Peyer's patch (tissue), 4 donors: ENCODE results near the gene SLC25A22. TPM values are rescaled to one million over a fixed set of nuclear protein-coding genes. Genes with fewer than 3 reads are reported as not detected.

Source experiments
- DNase-seq, 3 donors: peaks; one replicate each; pipeline ENCODE4 v3.0.0-alpha.2; 2017 to 2019
- H3K27ac ChIP-seq, 4 donors: fragments of 200-600 bp; sonication (generic); one replicate each; pipeline ENCODE4 v1.5.1; 2016 to 2019
- H3K27me3 ChIP-seq, 2 donors: fragments of 200-600 bp; sonication (generic); one replicate each; pipeline ENCODE4 v1.5.1; 2019
- H3K36me3 ChIP-seq, 3 donors: fragments of 200-600 bp; sonication (generic); one replicate each; pipeline ENCODE4 v1.5.1; 2016 to 2019
- H3K4me1 ChIP-seq, 4 donors: fragments of 200-600 bp; sonication (generic); one replicate each; pipeline ENCODE4 v1.5.1; 2016 to 2019
- H3K4me3 ChIP-seq, 4 donors: fragments of 200-600 bp; sonication (generic); 1 replicate in 3 of 4; 2 replicates in 1 of 4; pipeline ENCODE4 v1.5.1; 2016 to 2019; ENCODE audit warnings: mild to moderate bottlenecking in 1 of 4
- H3K9me3 ChIP-seq, 4 donors: fragments of 200-600 bp; sonication (generic); one replicate each; pipeline ENCODE4 v1.5.1; 2016 to 2019; ENCODE audit warnings: mild to moderate bottlenecking in 1 of 4
- POLR2A ChIP-seq, 2 donors: fragments of 450-650 bp; IDR thresholded peaks; one replicate each; pipeline ENCODE4 v1.5.1; 2017; ENCODE audit warnings: antibody characterized with exemption in 2 of 2, mild to moderate bottlenecking in 2 of 2, moderate library complexity in 2 of 2
- total RNA-seq, 4 donors: library from RNA; depleted of rRNA; stranded (reverse); fragments of >200 nt; gene quantifications; one replicate each; pipeline ENCODE4 v1.1.0, GENCODE V29; 2016
- TF ChIP-seq, protein P1 (sequence below), 6 experiments: fragments of 450-650 bp in 4 of 6; fragments of 200-600 bp in 2 of 6; sonication (generic) in 1 of 6; IDR thresholded peaks; one replicate each; pipeline ENCODE4 v1.5.1; 2017 to 2019; ENCODE audit warnings: antibody characterized with exemption in 6 of 6, mild to moderate bottlenecking in 3 of 6, moderate library complexity in 1 of 6

SLC25A22 gene
- total RNA-seq, 4 donors from 2014 or later = 14.2 to 22.0 (median 16.6) TPM

DNA sequence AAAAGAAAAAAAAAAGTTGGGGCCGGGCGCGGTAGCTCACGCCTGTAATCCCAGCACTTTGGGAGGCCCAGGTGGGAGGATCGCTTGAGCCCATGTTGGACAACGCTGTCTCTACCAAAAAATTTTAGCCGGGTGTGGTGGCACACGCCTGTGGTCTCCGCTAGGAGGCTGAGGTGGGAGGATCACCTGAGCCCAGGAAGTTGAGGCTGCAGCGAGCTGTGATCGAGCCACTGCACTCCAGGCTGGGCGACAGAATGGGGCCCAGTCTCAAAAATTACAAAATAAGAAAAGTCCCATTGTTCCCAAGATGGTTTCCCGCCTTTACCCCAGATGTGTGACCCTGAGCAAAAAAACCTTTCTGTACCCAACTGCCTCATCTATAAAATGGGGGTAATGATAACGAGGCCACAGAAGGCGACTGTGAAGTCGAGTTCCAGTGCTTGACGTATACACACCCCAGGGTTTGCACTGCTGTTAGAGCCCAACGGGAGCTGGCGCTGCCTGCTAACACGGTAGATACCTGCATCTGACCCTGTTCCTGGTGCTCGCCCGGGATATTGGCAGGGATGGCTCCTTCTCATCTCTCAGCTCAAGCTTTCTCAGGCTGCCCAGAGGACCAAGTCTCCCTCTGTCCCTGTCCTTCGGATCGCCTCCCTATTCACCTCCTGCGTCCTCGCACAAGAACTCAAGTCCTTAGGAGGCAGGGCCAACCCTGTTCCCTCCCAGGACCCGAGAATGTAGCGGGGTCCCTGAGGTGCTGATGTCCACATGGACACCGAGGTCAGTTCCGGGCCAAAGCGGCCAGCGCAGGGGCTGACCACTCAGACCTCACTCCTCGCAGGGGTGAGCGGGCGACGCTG is 10.6 kb upstream of the SLC25A22 start:
- Histone ChIP-seq H3K27ac (peak overlapping the region; percentile 96 to 99 (median 98)), H3K4me1 (peaks cover 19 to 48% (median 25%) of the 10 kb centered on the region in 4 donors), H3K9me3 (no peaks in the 10 kb centered on the region), H3K27me3 (no peaks in the 10 kb centered on the region), H3K4me3 (peak overlapping the region; percentile 71 to 97 (median 92)), H3K36me3 (peaks cover 0 to 25% (median 0%) of the 10 kb centered on the region in 3 donors)
- TF ChIP-seq POLR2A (IDR thresholded peaks at IDR 0.05) = no peak
- TF ChIP-seq, protein P1, sequence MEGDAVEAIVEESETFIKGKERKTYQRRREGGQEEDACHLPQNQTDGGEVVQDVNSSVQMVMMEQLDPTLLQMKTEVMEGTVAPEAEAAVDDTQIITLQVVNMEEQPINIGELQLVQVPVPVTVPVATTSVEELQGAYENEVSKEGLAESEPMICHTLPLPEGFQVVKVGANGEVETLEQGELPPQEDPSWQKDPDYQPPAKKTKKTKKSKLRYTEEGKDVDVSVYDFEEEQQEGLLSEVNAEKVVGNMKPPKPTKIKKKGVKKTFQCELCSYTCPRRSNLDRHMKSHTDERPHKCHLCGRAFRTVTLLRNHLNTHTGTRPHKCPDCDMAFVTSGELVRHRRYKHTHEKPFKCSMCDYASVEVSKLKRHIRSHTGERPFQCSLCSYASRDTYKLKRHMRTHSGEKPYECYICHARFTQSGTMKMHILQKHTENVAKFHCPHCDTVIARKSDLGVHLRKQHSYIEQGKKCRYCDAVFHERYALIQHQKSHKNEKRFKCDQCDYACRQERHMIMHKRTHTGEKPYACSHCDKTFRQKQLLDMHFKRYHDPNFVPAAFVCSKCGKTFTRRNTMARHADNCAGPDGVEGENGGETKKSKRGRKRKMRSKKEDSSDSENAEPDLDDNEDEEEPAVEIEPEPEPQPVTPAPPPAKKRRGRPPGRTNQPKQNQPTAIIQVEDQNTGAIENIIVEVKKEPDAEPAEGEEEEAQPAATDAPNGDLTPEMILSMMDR (IDR thresholded peaks at IDR 0.05) = peak in 2 of 6 experiments; percentile 12 to 18
- no peak for DNase-seq

DNA sequence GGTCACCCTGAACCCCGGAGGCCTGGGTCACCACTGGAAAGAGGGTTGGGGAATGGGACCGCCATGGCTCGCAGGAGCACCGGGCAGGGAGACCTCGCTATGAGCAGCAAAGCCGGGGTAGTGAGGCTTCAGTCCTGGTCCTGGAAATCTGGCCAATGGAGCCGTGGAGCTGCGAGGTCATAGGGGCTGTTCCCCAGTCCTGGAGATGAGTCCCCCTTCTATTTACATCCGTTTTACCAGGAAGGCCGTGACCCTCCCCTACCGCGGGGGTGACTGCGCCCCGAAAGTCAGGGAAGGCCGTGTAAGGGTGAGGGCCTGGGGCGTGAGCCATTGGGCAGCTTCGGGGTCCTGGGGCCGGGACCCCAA is 6.5 kb upstream of the SLC25A22 start:
- Histone ChIP-seq H3K9me3 (no peaks in the 10 kb centered on the region), H3K4me1 (peaks cover 14 to 43% (median 18%) of the 10 kb centered on the region in 4 donors), H3K27ac (peak overlapping the region; percentile 75 to 93 (median 88)), H3K36me3 (peaks cover 0 to 36% (median 0%) of the 10 kb centered on the region in 3 donors), H3K27me3 (no peaks in the 10 kb centered on the region), H3K4me3 (peak overlapping the region; percentile 47 to 87 (median 79))
- TF ChIP-seq, protein P1 (IDR thresholded peaks at IDR 0.05) = peak in 1 of 6 experiments; percentile 1
- no peak for TF ChIP-seq POLR2A (IDR thresholded peaks at IDR 0.05)
- DNase-seq = no peak

DNA sequence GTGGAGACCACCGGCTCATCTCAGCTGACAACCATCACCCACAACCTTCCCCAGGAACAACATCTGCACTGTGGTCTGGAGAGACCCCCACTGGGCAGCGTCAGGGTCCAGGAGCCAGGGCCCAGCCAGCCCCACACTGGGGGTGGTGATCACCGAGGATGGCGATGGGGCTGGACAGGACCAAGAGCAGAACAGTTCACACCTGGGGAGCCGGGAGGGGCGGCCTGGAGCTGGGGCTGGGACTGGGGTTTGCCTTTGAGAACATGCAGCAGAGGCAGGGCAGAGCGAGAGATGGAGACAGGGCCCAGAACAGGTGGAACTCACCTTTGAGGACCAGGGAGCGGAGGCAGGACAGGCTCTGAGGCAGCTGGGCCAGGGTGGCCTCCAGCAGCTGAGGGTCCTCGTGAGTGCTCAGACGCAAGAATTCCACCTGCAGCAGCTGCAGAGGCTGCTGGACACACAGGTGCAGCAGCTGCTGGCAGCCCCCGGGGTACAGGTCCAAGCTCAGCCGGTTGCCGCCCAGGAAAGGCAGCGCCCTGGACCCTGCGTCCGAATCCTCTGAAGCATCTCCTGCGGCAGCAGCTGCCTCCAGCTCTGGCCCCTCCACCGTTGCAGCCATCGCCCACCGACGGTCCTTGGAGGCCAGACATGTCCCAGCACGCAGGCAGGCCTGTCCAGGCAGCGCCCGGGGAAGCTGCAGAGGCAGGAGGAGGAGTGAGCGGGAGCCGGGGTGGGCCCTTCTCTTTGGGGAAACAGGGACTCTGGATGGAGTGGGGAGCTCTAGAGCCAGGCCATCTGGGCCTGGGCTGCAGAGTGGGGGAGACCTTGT is 5.9 kb upstream of the SLC25A22 start:
- Histone ChIP-seq H3K4me3 (peak overlapping the region in 3 of 4 donors; percentile 76 to 87 (median 82)), H3K27me3 (no peaks in the 10 kb centered on the region), H3K27ac (peak overlapping the region in 3 of 4 donors; percentile 83 to 93 (median 93)), H3K36me3 (peaks cover 0 to 42% (median 0%) of the 10 kb centered on the region in 3 donors), H3K9me3 (no peaks in the 10 kb centered on the region), H3K4me1 (peaks cover 14 to 43% (median 18%) of the 10 kb centered on the region in 4 donors)
- DNase-seq = no peak
- TF ChIP-seq POLR2A (IDR thresholded peaks at IDR 0.05) = no peak
- TF ChIP-seq, protein P1 (IDR thresholded peaks at IDR 0.05) = no peak

DNA sequence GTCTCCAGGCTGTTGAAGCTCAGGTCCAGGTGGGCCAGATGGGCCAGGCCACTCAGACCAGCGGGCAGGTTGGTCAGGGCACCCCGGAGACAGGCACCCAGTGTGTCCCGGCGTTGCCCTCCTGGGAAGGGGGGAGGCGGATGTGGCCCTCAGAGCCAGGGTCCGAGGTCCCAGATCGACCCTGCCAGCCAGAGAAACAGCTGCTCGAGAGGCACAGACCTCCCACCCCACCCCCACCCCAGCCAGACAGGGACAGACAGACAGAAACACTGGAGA is 5.3 kb upstream of the SLC25A22 start:
- no peak overlapping the region for H3K27ac ChIP-seq
- DNase-seq = no peak
- H3K4me1 ChIP-seq = peaks cover 11 to 41% (median 14%) of the 10 kb centered on the region in 4 donors
- no peak for TF ChIP-seq POLR2A (IDR thresholded peaks at IDR 0.05)
- TF ChIP-seq, protein P1 (IDR thresholded peaks at IDR 0.05) = no peak
- H3K4me3 ChIP-seq = no peak overlapping the region
- no peaks in the 10 kb centered on the region for H3K27me3 ChIP-seq
- peaks cover 0 to 43% (median 0%) of the 10 kb centered on the region in 3 donors for H3K36me3 ChIP-seq
- no peaks in the 10 kb centered on the region for H3K9me3 ChIP-seq

DNA sequence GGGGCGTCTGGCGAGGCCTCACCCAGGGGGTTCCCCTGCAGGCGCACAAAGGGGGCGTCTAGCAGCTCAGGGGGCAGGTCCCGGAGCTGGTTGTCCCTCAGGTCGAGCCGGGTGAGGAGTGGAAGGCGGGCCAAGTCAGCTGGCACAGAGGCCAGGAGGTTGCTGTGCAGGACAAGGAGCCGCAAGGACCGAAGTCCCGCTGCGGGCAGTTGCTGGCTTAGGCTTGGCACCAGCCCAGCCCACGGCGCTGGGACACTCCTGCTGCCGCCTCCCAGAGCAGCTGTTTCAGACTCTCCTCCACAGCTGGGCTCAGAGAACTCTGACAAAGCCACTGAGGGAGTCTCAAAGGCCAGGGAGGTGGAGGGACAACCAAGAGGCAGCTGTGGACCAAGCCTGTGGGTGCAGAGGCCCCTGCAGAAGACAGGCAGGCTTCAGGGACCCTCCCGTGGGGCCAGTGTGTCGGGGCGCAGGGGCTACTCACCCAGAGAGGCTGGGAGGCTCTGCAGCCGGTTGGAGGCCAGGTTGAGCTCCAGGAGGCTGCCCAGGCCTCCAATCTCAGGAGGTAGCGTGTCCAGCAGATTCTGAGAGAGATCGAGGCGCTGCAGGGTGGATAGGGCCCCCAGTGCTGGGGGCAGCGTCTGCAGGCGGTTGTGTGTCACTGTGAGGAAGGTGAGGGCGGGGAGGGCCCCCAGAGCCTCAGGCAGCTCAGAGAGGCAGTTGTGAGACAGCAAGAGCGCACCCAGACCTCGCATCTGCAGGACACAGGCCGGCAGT is 4.8 kb upstream of the SLC25A22 start:
- peaks cover 0 to 43% (median 0%) of the 10 kb centered on the region in 3 donors for H3K36me3 ChIP-seq
- H3K9me3 ChIP-seq = no peaks in the 10 kb centered on the region

More for the DNA sequence above, 4.8 kb upstream of the SLC25A22 start:
- no peak overlapping the region for H3K4me3 ChIP-seq
- H3K27ac ChIP-seq = no peak overlapping the region
- no peak for DNase-seq
- no peak for TF ChIP-seq POLR2A (IDR thresholded peaks at IDR 0.05)
- TF ChIP-seq, protein P1 (IDR thresholded peaks at IDR 0.05) = no peak
- H3K4me1 ChIP-seq = peaks cover 8 to 38% (median 14%) of the 10 kb centered on the region in 4 donors
- no peaks in the 10 kb centered on the region for H3K27me3 ChIP-seq
